ENCODE data around the gene EML1. TPM values are rescaled to one million over a fixed set of nuclear protein-coding genes. Genes with fewer than 3 reads are reported as not detected.
"Not testable (repeated sequence)": the region's sequence is repeated elsewhere in the genome, so short reads cannot be mapped to it uniquely, and the experiment has no call there.

EML1 gene
- total RNA-seq, 2 experiments from 2014 or later: not detected

DNA sequence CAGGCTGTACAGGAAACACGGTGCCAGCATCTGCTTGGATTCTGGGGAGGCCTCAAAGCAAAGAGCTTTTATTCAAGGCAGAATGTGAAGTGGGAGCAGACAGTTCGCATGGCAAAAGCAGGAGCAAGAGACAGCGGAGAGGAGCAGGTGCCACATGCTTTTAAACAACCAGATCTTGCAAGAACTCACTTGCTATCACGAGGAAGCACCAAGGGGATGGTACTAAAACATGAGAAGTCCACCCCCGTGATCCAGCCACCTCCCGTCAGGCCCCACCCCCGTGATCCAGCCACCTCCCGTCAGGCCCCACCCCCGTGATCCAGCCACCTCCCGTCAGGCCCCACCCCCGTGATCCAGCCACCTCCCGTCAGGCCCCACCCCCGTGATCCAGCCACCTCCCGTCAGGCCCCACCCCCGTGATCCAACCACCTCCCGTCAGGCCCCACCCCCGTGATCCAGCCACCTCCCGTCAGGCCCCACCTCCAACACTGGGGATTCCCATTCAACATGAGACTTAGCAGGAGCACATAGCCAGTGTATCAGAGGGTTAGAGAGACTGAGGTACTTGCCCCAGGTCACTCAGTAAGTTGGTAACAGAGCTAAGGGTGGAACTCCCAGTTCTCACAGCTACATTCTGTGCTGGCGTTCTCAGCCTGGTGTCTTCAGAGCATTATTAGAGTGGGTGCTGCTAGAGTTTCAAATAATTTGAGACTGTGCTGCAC, 156.0 kb downstream of the EML1 start:
- DNase-seq; H3K4me1 Mint-ChIP-seq; H3K4me3 Mint-ChIP-seq; CTCF ChIA-PET; H3K27ac Mint-ChIP-seq; H3K27me3 Mint-ChIP-seq; POLR2A ChIA-PET; H3K36me3 Mint-ChIP-seq (ENCODE audit: low read depth); H3K9me3 Mint-ChIP-seq: not testable (repeated sequence)

DNA sequence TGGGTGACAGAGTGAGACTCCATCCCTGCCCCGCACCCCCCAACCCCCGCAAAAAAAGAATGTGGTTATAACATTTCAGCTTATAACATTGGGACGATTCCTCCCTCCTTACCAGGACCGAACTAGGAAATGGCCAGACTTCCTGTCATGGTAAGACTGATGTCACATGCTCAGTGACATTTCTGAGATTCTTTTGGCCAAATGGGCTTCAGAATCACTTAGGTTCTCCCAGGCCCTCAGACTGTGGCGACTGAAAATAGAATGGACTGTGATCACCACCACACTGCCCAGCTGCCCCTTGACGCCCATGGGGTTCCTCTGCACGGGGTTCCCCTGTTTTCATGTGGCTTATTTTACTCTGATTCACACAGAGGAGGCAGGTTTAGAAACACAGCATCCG, 157.0 kb downstream of the EML1 start:
- ChIA-PET CTCF (no interaction called here), POLR2A (no interaction called here)
- no peak overlapping the region for H3K4me3 Mint-ChIP-seq
- peaks cover 6% of the 10 kb centered on the region for H3K9me3 Mint-ChIP-seq
- DNase-seq: no peak
- peaks cover 3% of the 10 kb centered on the region for H3K4me1 Mint-ChIP-seq
- peaks cover 3% of the 10 kb centered on the region for H3K36me3 Mint-ChIP-seq (ENCODE audit: low read depth)
- H3K27ac Mint-ChIP-seq: no peak overlapping the region
- peaks cover 6% of the 10 kb centered on the region for H3K27me3 Mint-ChIP-seq

DNA sequence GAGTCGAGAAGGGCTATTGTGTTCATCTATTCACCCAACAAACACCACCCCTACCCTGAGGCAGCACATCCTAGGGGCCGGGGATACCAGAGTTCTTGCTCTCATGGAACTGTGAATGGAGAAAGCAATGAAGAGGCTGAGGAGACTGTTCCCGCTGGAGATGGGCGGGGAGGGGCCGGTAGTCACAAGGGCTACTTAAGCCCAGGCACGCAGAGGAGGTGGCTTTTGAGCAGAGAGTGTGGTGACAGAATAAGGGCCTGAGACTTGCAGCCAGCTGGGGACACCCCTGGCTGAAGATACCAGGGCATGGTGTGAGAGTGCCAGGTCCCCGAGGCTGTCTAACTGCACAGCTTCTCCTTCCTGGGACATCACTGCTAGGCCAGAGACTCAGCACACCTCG, 157.9 kb downstream of the EML1 start:
- Mint-ChIP-seq H3K27ac (no peak overlapping the region), H3K4me1 (peaks cover 3% of the 10 kb centered on the region), H3K4me3 (no peak overlapping the region), H3K9me3 (peaks cover 6% of the 10 kb centered on the region), H3K27me3 (peaks cover 9% of the 10 kb centered on the region), H3K36me3 (ENCODE audit: low read depth) (peaks cover 3% of the 10 kb centered on the region)
- CTCF ChIA-PET: no interaction called here
- POLR2A ChIA-PET: no interaction called here
- DNase-seq: no peak

DNA sequence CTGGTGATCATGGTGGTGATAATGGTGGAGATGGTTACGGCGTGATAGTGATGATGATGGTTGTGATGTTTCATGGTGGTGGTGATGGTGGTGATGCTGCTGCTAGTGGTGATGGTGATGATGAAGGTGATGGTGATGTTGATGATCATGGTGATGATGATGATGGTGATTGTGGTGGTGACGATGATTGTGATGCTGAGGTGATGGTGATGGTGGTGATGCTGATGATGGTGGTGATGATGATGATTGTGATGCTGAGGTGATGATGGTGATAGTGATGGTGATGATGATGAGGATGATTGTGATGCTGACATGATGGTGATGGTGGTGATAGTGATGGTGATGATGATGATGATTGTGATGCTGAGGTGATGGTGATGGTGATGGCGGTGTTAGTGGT, 158.8 kb downstream of the EML1 start:
- H3K9me3 Mint-ChIP-seq: peaks cover 6% of the 10 kb centered on the region
- no peaks in the 10 kb centered on the region for H3K4me1 Mint-ChIP-seq
- no peak overlapping the region for H3K27ac Mint-ChIP-seq
- peaks cover 3% of the 10 kb centered on the region for H3K36me3 Mint-ChIP-seq (ENCODE audit: low read depth)
- DNase-seq: no peak
- no peak overlapping the region for H3K4me3 Mint-ChIP-seq
- ChIA-PET CTCF (no interaction called here), POLR2A (no interaction called here)
- peaks cover 6% of the 10 kb centered on the region for H3K27me3 Mint-ChIP-seq

DNA sequence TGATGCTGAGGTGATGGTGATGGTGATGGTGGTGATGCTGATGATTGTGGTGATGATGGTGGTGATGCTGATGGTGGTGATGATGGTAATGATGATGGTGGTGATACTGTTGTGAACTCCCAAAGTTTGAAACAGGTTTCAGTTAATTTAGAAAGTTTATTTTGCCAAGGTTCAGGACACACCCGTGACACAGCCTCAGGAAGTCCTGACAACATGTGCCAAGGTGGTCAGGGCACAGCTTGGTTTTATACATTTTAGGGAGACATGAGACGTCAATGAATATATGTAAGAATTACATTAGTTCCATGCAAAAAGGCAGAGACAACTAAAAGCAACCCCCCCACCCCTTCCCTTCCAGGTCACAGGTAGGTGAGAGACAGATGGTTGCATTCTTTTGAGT, 159.2 kb downstream of the EML1 start:
- H3K9me3 Mint-ChIP-seq: peaks cover 6% of the 10 kb centered on the region
- ChIA-PET CTCF (no interaction called here), POLR2A (no interaction called here)
- H3K4me3 Mint-ChIP-seq: no peak overlapping the region
- peaks cover 6% of the 10 kb centered on the region for H3K27me3 Mint-ChIP-seq
- H3K4me1 Mint-ChIP-seq: no peaks in the 10 kb centered on the region
- no peak overlapping the region for H3K27ac Mint-ChIP-seq
- DNase-seq: no peak
- peaks cover 3% of the 10 kb centered on the region for H3K36me3 Mint-ChIP-seq (ENCODE audit: low read depth)

DNA sequence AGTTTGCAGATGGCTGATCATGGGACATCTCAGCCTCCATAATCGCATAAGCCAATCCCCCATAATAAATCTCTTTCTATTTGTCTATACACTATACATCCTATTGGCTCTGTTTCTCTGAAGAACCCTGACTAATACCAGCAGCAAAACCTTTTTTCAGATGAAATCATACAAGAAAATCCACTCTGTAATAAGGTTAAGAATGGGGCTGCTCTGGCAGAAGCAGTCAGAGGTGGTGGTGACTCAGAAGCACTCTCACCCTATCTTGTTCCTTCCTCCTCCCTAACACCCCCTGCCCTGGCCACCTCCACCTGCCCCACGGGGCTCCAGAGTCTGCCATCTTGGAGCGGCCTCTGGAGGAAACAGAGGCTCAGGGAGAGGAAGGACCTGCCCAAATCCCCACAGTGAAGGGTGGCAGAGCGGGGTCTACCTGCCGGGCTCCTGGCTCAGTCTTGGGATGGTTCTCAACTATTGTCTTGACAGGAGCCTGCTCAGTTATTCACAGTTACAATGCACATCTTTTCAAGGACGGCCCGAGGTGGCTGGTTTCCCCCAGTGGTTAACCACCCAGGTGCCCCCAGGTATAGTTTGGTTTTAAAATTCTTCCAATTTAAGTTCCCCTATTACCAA, 162.7 kb downstream of the EML1 start:
- Mint-ChIP-seq H3K9me3 (peaks cover 6% of the 10 kb centered on the region), H3K27ac (no peak overlapping the region), H3K36me3 (ENCODE audit: low read depth) (peaks cover 3% of the 10 kb centered on the region), H3K4me3 (no peak overlapping the region), H3K27me3 (peaks cover 25% of the 10 kb centered on the region), H3K4me1 (no peaks in the 10 kb centered on the region)
- DNase-seq: no peak
- POLR2A ChIA-PET: no interaction called here
- CTCF ChIA-PET: no interaction called here

DNA sequence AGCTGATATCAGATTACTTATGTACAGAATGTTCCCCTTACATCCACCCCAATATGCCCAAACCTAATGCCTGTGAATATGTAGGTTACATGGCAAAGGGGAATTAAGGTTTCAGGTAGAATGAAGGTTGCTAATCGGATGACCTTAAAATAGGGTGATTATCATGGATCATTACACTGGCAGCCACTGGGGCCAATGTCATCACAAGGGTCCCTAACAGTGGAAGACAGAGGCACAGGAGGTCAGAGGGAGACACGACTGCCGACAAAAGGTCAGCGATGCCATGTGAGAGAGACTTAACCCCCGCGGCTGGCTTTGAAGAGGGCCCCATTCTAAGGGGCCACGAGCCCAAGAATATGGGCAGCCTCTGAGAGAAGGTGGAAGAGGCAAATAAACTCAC, 165.2 kb downstream of the EML1 start:
- Mint-ChIP-seq H3K27me3 (peaks cover 33% of the 10 kb centered on the region), H3K4me1 (no peaks in the 10 kb centered on the region), H3K27ac (no peak overlapping the region), H3K4me3 (no peak overlapping the region), H3K36me3 (ENCODE audit: low read depth) (no peaks in the 10 kb centered on the region), H3K9me3 (peaks cover 3% of the 10 kb centered on the region)
- CTCF ChIA-PET: interaction anchor here (0.8 to 1.2 kb wide), 2 partner anchors 11 kb away, joined by 3 read pairs; no protein-coding TSS in a partner anchor
- POLR2A ChIA-PET: no interaction called here
- no peak for DNase-seq

DNA sequence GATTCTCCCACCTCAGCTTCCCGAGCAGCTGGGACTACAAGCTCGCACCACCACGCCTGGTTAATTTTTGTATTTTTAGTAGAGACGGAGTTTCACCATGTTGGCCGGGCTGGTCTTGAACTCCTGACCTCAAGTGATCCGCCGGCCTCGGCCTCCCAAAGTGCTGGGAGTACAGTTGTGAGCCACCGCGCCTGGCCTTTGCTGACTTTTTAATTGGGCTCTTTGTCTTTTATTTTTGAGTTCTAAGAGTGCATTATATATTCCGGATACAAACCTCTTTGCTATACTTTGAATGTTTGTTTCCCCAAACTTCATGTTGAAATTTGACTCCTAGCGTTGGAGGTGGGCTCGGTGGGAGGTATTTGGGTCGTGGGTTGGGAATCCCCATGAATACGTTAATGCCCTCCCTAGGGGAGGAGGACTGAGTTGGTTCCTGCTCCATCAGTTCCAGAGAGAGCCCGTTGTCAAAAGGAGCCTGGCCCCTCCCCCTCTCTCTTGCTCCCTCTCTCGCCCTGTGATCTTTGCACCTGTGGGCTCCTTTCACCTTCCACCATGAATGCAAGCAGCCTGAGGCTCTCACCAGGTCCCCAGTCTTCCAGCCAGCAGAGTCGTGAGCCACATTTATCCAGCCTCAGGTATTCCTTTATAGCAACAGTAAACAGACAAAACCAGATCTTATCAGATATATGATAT, 168.8 kb downstream of the EML1 start:
- H3K4me1 Mint-ChIP-seq: no peaks in the 10 kb centered on the region
- peaks cover 41% of the 10 kb centered on the region for H3K27me3 Mint-ChIP-seq
- no peaks in the 10 kb centered on the region for H3K9me3 Mint-ChIP-seq
- POLR2A ChIA-PET: no interaction called here
- H3K4me3 Mint-ChIP-seq: no peak overlapping the region
- no peak for DNase-seq
- no peak overlapping the region for H3K27ac Mint-ChIP-seq
- CTCF ChIA-PET: interaction anchor here (0.7 kb wide), 1 partner anchor 542 kb away, joined by 5 read pairs; no protein-coding TSS in a partner anchor
- no peaks in the 10 kb centered on the region for H3K36me3 Mint-ChIP-seq (ENCODE audit: low read depth)

- CTCF ChIA-PET: interaction anchor here (0.6 to 2.0 kb wide), 2 partner anchors 228 to 308 kb away, joined by 3 to 5 read pairs; no protein-coding TSS in a partner anchor
- DNase-seq: no peak
- POLR2A ChIA-PET: interaction anchor here (0.6 kb wide), 1 partner anchor 268 kb away, joined by 3 read pairs; no protein-coding TSS in a partner anchor
- no peaks in the 10 kb centered on the region for H3K36me3 Mint-ChIP-seq (ENCODE audit: low read depth)
- peaks cover 53% of the 10 kb centered on the region for H3K27me3 Mint-ChIP-seq
- H3K9me3 Mint-ChIP-seq: no peaks in the 10 kb centered on the region
- H3K4me1 Mint-ChIP-seq: peaks cover 5% of the 10 kb centered on the region
- no peak overlapping the region for H3K27ac Mint-ChIP-seq
- no peak overlapping the region for H3K4me3 Mint-ChIP-seq
Observed at GRCh38 chr14:99964979-99965378, 171.8 kb downstream of the EML1 start.

- peaks cover 51% of the 10 kb centered on the region for H3K27me3 Mint-ChIP-seq
- ChIA-PET POLR2A (no interaction called here), CTCF (no interaction called here)
- H3K4me1 Mint-ChIP-seq: peaks cover 7% of the 10 kb centered on the region
- H3K9me3 Mint-ChIP-seq: no peaks in the 10 kb centered on the region
- no peaks in the 10 kb centered on the region for H3K36me3 Mint-ChIP-seq (ENCODE audit: low read depth)
- H3K27ac Mint-ChIP-seq: no peak overlapping the region
- no peak overlapping the region for H3K4me3 Mint-ChIP-seq
- DNase-seq: no peak
Observed at GRCh38 chr14:99966037-99966835, 173.0 kb downstream of the EML1 start.

GRCh38 chr14:99966912-99967311, 173.7 kb downstream of the EML1 start:
- H3K27me3 Mint-ChIP-seq: peaks cover 51% of the 10 kb centered on the region
- no peaks in the 10 kb centered on the region for H3K9me3 Mint-ChIP-seq
- H3K4me3 Mint-ChIP-seq: no peak overlapping the region
- no peak for DNase-seq
- ChIA-PET POLR2A (no interaction called here), CTCF (no interaction called here)
- H3K36me3 Mint-ChIP-seq (ENCODE audit: low read depth): no peaks in the 10 kb centered on the region
- peaks cover 7% of the 10 kb centered on the region for H3K4me1 Mint-ChIP-seq
- no peak overlapping the region for H3K27ac Mint-ChIP-seq

DNA sequence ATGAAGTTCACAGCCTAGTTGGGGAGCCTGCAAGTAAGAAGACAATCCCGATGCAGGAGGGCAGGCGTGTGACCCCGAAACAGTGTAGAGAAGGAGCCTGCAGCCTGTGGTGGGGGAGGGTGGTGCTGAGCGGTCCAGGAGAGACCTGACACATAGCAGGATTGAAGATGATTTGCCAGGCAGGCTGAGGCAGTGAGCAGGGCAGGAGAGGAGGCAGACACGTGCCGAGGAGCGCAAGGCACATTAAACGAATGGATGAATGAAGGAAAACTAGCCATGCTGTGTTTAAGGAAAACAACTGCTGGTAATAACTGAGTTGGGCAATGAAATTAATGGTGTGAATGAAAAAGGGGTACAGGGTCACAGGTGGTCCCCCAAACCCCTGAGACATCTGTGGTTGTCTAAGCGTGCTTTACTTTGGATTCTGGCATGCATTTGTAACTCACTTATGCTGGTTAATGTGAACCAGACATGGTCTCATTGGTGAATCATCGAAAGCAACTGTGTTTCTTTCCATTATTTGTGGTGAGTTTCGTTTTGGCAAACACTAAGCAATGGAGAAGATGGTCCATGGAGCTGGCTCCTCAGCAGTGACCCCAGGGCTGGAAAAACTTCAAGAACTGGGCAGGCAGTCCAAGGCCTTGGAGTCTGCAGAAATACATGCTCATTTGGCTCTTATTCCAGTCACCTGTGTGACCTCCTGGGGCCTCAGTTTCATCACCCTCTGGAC, 175.1 kb downstream of the EML1 start:
- Mint-ChIP-seq H3K36me3 (ENCODE audit: low read depth) (peaks cover 4% of the 10 kb centered on the region), H3K27me3 (peaks cover 43% of the 10 kb centered on the region), H3K4me1 (peaks cover 17% of the 10 kb centered on the region), H3K9me3 (no peaks in the 10 kb centered on the region), H3K27ac (no peak overlapping the region), H3K4me3 (no peak overlapping the region)
- POLR2A ChIA-PET: interaction anchor here (0.6 kb wide), 1 partner anchor 1779 kb away, joined by 4 read pairs; no protein-coding TSS in a partner anchor
- no peak for DNase-seq
- CTCF ChIA-PET: no interaction called here

Measured in activated CD4-positive, alpha-beta memory T cell treated with anti-CD3 and anti-CD28 coated beads, Interleukin-2, amount 10 ng/mL, durations not matched to agents 7 days and 5 days (primary cell).